H9 (cell line): ENCODE measurements around the gene MAP2K3. TPM values are rescaled to one million over a fixed set of nuclear protein-coding genes. Genes with fewer than 3 reads are reported as not detected.

Experiments used
- DNase-seq: peaks from one replicate; pipeline ENCODE4 v3.0.0-alpha.2; 2017
- H2AFZ ChIP-seq: one replicate; pipeline ENCODE4 v1.6.1; 2013; ENCODE audit warnings: mild to moderate bottlenecking, low read length, control low read depth, moderate library complexity
- H2AK5ac ChIP-seq: 2 replicates; pipeline ENCODE4 v1.6.1; 2013; ENCODE audit warnings: low read length, control low read depth, mixed read lengths; ENCODE audit not compliant: insufficient read length
- H2BK120ac ChIP-seq: one replicate; pipeline ENCODE4 v1.6.1; 2013; ENCODE audit warnings: low read depth, mild to moderate bottlenecking, low read length, control low read depth, inconsistent platforms; ENCODE audit not compliant: poor library complexity, severe bottlenecking
- H2BK12ac ChIP-seq: 2 replicates; pipeline ENCODE4 v1.6.1; 2013; ENCODE audit warnings: low read length, control low read depth, mixed read lengths, low read depth; ENCODE audit not compliant: insufficient read length
- H2BK15ac ChIP-seq: 2 replicates; pipeline ENCODE4 v1.6.1; 2013; ENCODE audit warnings: low read depth, low read length, control low read depth
- H2BK20ac ChIP-seq: one replicate; pipeline ENCODE4 v1.6.1; 2013; ENCODE audit warnings: low read depth, mild to moderate bottlenecking, low read length, control low read depth, inconsistent platforms; ENCODE audit not compliant: poor library complexity, severe bottlenecking
- H2BK5ac ChIP-seq: 2 replicates; pipeline ENCODE4 v1.6.1; 2013; ENCODE audit warnings: low read length, control low read depth, mixed read lengths; ENCODE audit not compliant: insufficient read length
- H3K14ac ChIP-seq: 2 replicates; pipeline ENCODE4 v1.6.1; 2013; ENCODE audit warnings: low read length, control low read depth; ENCODE audit not compliant: insufficient read depth
- H3K18ac ChIP-seq: 2 replicates; pipeline ENCODE4 v1.6.1; 2013; ENCODE audit warnings: low read depth, mild to moderate bottlenecking, mixed read lengths, low read length, control low read depth; ENCODE audit not compliant: insufficient read length
- H3K23ac ChIP-seq: 2 replicates; pipeline ENCODE4 v1.6.1; 2013; ENCODE audit warnings: low read length, control low read depth, mixed read lengths, low read depth; ENCODE audit not compliant: insufficient read length
- H3K23me2 ChIP-seq: 2 replicates; pipeline ENCODE4 v1.6.1; 2013; ENCODE audit warnings: low read depth, mild to moderate bottlenecking, mixed read lengths, low read length, control low read depth; ENCODE audit not compliant: insufficient read length, poor library complexity, severe bottlenecking
- H3K27ac ChIP-seq: 2 replicates; pipeline ENCODE4 v1.5.1; 2013; ENCODE audit warnings: low read length, control low read depth, mixed read lengths, low read depth; ENCODE audit not compliant: insufficient read length
- H3K27me3 ChIP-seq: 2 replicates; pipeline ENCODE4 v1.6.1; 2013; ENCODE audit warnings: low read length, control low read depth, inconsistent platforms; ENCODE audit not compliant: insufficient read depth
- H3K4ac ChIP-seq: 2 replicates; pipeline ENCODE4 v1.6.1; 2013; ENCODE audit warnings: low read depth, mild to moderate bottlenecking, control low read depth, inconsistent platforms, low read length, moderate library complexity
- H3K4me1 ChIP-seq: 2 replicates; pipeline ENCODE4 v1.6.1; 2013; ENCODE audit warnings: low read length, control low read depth, inconsistent platforms; ENCODE audit not compliant: insufficient read depth
- H3K4me2 ChIP-seq: 2 replicates; pipeline ENCODE4 v1.6.1; 2013; ENCODE audit warnings: low read length, control low read depth, mixed read lengths; ENCODE audit not compliant: insufficient read length, insufficient read depth
- H3K56ac ChIP-seq: 2 replicates; pipeline ENCODE4 v1.6.1; 2013; ENCODE audit warnings: low read depth, mild to moderate bottlenecking, mixed read lengths, low read length, control low read depth; ENCODE audit not compliant: insufficient read length
- H3K79me1 ChIP-seq: 2 replicates; pipeline ENCODE4 v1.6.1; 2013; ENCODE audit warnings: low read depth, mild to moderate bottlenecking, moderate library complexity, low read length, control low read depth, inconsistent platforms; ENCODE audit not compliant: insufficient read depth, poor library complexity, severe bottlenecking
- H3K79me2 ChIP-seq: 2 replicates; pipeline ENCODE4 v1.6.1; 2013; ENCODE audit warnings: low read length, control low read depth, inconsistent platforms; ENCODE audit not compliant: insufficient read depth
- H3K9ac ChIP-seq: 2 replicates; pipeline ENCODE4 v1.6.1; 2013; ENCODE audit warnings: low read length, control low read depth, mixed read lengths; ENCODE audit not compliant: insufficient read length; ENCODE audit errors: extremely low read depth
- H3K9me3 ChIP-seq: one replicate; pipeline ENCODE4 v1.6.1; 2013; ENCODE audit warnings: low read depth, low read length, inconsistent platforms; ENCODE audit not compliant: control insufficient read depth
- H3T11ph ChIP-seq: one replicate; pipeline ENCODE4 v1.6.1; 2013; ENCODE audit warnings: mild to moderate bottlenecking, low read length, control low read depth, inconsistent platforms
- H4K20me1 ChIP-seq: one replicate; pipeline ENCODE4 v1.6.1; 2013; ENCODE audit not compliant: control insufficient read depth, insufficient read length, insufficient read depth
- H4K5ac ChIP-seq: 2 replicates; pipeline ENCODE4 v1.6.1; 2013; ENCODE audit warnings: low read depth, mild to moderate bottlenecking, mixed read lengths, low read length, control low read depth; ENCODE audit not compliant: insufficient read length
- H4K8ac ChIP-seq: replicated peaks from 2 replicates; pipeline ENCODE4 v1.6.1; 2013; ENCODE audit warnings: low read length, control low read depth, mixed read lengths, low read depth; ENCODE audit not compliant: insufficient read length
- H4K91ac ChIP-seq: 2 replicates; pipeline ENCODE4 v1.6.1; 2013; ENCODE audit warnings: low read depth, mild to moderate bottlenecking, moderate library complexity, mixed read lengths, low read length, control low read depth; ENCODE audit not compliant: insufficient read length
- H3K27ac Mint-ChIP-seq, 3 experiments: 2 replicates in 2 of 3; 3 replicates in 1 of 3; pipeline ENCODE4 v1.8.0; 2020 to 2021; ENCODE audit warnings: mixed read lengths in 3 of 3, mild to moderate bottlenecking in 1 of 3, moderate library complexity in 1 of 3
- H3K27me3 Mint-ChIP-seq: 2 replicates; pipeline ENCODE4 v1.8.0; 2021; ENCODE audit warnings: low read depth, mild to moderate bottlenecking, moderate library complexity, mixed read lengths
- H3K36me3 Mint-ChIP-seq, 3 experiments: 2 replicates in 2 of 3; 3 replicates in 1 of 3; pipeline ENCODE4 v1.8.0; 2020 to 2021; ENCODE audit warnings: low read depth in 3 of 3, mixed read lengths in 3 of 3; ENCODE audit not compliant: insufficient read depth in 1 of 3
- H3K4me1 Mint-ChIP-seq, 2 experiments: 2 replicates each; pipeline ENCODE4 v1.8.0; 2020; ENCODE audit warnings: mixed read lengths in 2 of 2
- H3K4me3 Mint-ChIP-seq, 2 experiments: 2 replicates in 1 of 2; 3 replicates in 1 of 2; pipeline ENCODE4 v1.8.0; 2020 to 2021; ENCODE audit warnings: mild to moderate bottlenecking in 2 of 2, mixed read lengths in 2 of 2, moderate library complexity in 1 of 2
- H3K9me3 Mint-ChIP-seq, 2 experiments: 2 replicates in 1 of 2; 3 replicates in 1 of 2; pipeline ENCODE4 v1.8.0; 2020; ENCODE audit warnings: mild to moderate bottlenecking in 2 of 2, mixed read lengths in 2 of 2, moderate library complexity in 1 of 2
- CTCF ChIP-seq: fragments of 200-600 bp; sonication (generic); conservative IDR thresholded peaks from 3 replicates; pipeline ENCODE4 v1.8.0; 2021; ENCODE audit warnings: antibody characterized with exemption, mild to moderate bottlenecking
- WGBS: extraction: QIAGEN DNeasy Blood & Tissue Kit; methylation state at CpG from one replicate; pipeline ENCODE4 v1.1.7; 2013; ENCODE audit warnings: missing lambda C conversion rate, low lambda C conversion rate, mixed read lengths; ENCODE audit not compliant: insufficient read length; ENCODE audit errors: extremely low coverage; 5-methylcytosine and 5-hydroxymethylcytosine counted together
- total RNA-seq: library from RNA; stranded (reverse); gene quantifications from 2 replicates; pipeline ENCODE4 v1.2.1, GENCODE V29; 2021

Gene MAP2K3
- total RNA-seq, 1 experiment from 2014 or later, result 26.1 TPM

- Histone ChIP-seq H2BK120ac (no peak overlapping the region), H4K20me1 (no peaks in the 10 kb centered on the region), H2BK15ac (no peak overlapping the region), H3K23ac (no peak overlapping the region), H3K9ac (no peak overlapping the region), H3K14ac (no peak overlapping the region), H3K4me1 (no peaks in the 10 kb centered on the region), H3K23me2 (peaks cover 3% of the 10 kb centered on the region), H3K27me3 (no peaks in the 10 kb centered on the region), H3K56ac (no peak overlapping the region), H4K8ac (no peak overlapping the region), H2BK5ac (no peak overlapping the region), H3T11ph (no peak overlapping the region), H4K5ac (no peak overlapping the region), H3K18ac (no peak overlapping the region), H2AK5ac (no peak overlapping the region), H3K27ac (no peak overlapping the region), H3K4me2 (no peak overlapping the region), H3K4ac (no peak overlapping the region), H3K9me3 (no peaks in the 10 kb centered on the region), H2AFZ (no peak overlapping the region), H3K79me1 (no peaks in the 10 kb centered on the region), H2BK12ac (no peak overlapping the region), H4K91ac (no peak overlapping the region), H2BK20ac (no peak overlapping the region), H3K79me2 (no peaks in the 10 kb centered on the region)
- DNase-seq, result no peak
- Mint-ChIP-seq H3K9me3 (peaks cover 0 to 5% of the 10 kb centered on the region in 2 experiments; a peak in 2 of 5 replicates), H3K36me3 (no peaks in the 10 kb centered on the region), H3K27ac (no peak overlapping the region), H3K27me3 (peaks cover 11% of the 10 kb centered on the region), H3K4me3 (no peak overlapping the region; a peak in 1 of 5 replicates), H3K4me1 (peaks cover 21 to 32% of the 10 kb centered on the region in 2 experiments)
- WGBS, result no CpG with 5 or more reads among the region's 15 CpGs
- TF ChIP-seq CTCF, result no peak
Measured at GRCh38 chr17:21251337-21252010, 33.0 kb upstream of the MAP2K3 start.
